GM19438 (cell line): Measurements from ENCODE around the gene CSRP3.

Source experiments
- ATAC-seq: cut with Tn5 transposase; IDR thresholded peaks from one replicate; pipeline ENCODE4 v1.9.1; 2021; ENCODE audit warnings: low read depth; ENCODE audit not compliant: unreplicated experiment

The CSRP3 gene

GRCh38 chr11:19201737-19202605, at the start of gene CSRP3:
Gene CSRP3 (minus strand): TSS chr11:19201983. CDS start chr11:19192448, 9,535 bp downstream.
- no peak for ATAC-seq

- ATAC-seq: no peak
Observed at GRCh38 chr11:19251577-19251976, 49.8 kb upstream of the CSRP3 start.

- ATAC-seq: no peak
Observed at GRCh38 chr11:19246816-19247215, 45.0 kb upstream of the CSRP3 start.

GRCh38 chr11:19245351-19245750, 43.6 kb upstream of the CSRP3 start:
- ATAC-seq: no peak

- ATAC-seq: no peak
Observed at GRCh38 chr11:19244621-19245020, 42.8 kb upstream of the CSRP3 start.

GRCh38 chr11:19244084-19244483, 42.3 kb upstream of the CSRP3 start:
- ATAC-seq: no peak

- no peak for ATAC-seq
Observed at GRCh38 chr11:19243613-19244012, 41.8 kb upstream of the CSRP3 start.

- ATAC-seq: no peak
Observed at GRCh38 chr11:19243143-19243542, 41.4 kb upstream of the CSRP3 start.

- no peak for ATAC-seq
Observed at GRCh38 chr11:19242179-19242932, 40.6 kb upstream of the CSRP3 start.

- peak; percentile 41 for ATAC-seq
Observed at GRCh38 chr11:19241260-19242178, 39.7 kb upstream of the CSRP3 start.

- ATAC-seq: peak; percentile 88
Observed at GRCh38 chr11:19240420-19241259, 38.9 kb upstream of the CSRP3 start, which contains the start of gene E2F8. Gene E2F8 (minus strand): TSS chr11:19240945. CDS start chr11:19240121, 824 bp downstream.

- ATAC-seq: no peak
Observed at GRCh38 chr11:19239039-19239438, 37.3 kb upstream of the CSRP3 start.

- no peak for ATAC-seq
Observed at GRCh38 chr11:19237813-19238212, 36.0 kb upstream of the CSRP3 start.

GRCh38 chr11:19237381-19237780, 35.6 kb upstream of the CSRP3 start:
- ATAC-seq: no peak

- ATAC-seq: no peak
Observed at GRCh38 chr11:19234231-19234817, 32.5 kb upstream of the CSRP3 start.

GRCh38 chr11:19232910-19233503, 31.2 kb upstream of the CSRP3 start:
- no peak for ATAC-seq

- no peak for ATAC-seq
Observed at GRCh38 chr11:19229671-19230070, 27.9 kb upstream of the CSRP3 start.

- ATAC-seq: no peak
Observed at GRCh38 chr11:19228968-19229367, 27.2 kb upstream of the CSRP3 start.
